ENCODE data around the gene PPP2R3B.
A peak's percentile ranks its signal among the peaks of the same experiment; 100 is the strongest.
"Not testable (repeated sequence)": the region's sequence is repeated elsewhere in the genome, so short reads cannot be mapped to it uniquely, and the experiment has no call there.

Gene PPP2R3B

GRCh38 chrX:404656-405055 is 17.9 kb upstream of the PPP2R3B start:
- no peak for DNase-seq

- DNase-seq: no peak
Observed at GRCh38 chrX:402857-403256, 16.1 kb upstream of the PPP2R3B start.

- no peak for DNase-seq
Observed at GRCh38 chrX:400258-400657, 13.6 kb upstream of the PPP2R3B start.

- DNase-seq: no peak
Observed at GRCh38 chrX:397575-397974, 10.9 kb upstream of the PPP2R3B start.

GRCh38 chrX:394830-395229 is 8.1 kb upstream of the PPP2R3B start:
- DNase-seq: no peak

- no peak for DNase-seq
Observed at GRCh38 chrX:392575-392846, 5.8 kb upstream of the PPP2R3B start.

DNA sequence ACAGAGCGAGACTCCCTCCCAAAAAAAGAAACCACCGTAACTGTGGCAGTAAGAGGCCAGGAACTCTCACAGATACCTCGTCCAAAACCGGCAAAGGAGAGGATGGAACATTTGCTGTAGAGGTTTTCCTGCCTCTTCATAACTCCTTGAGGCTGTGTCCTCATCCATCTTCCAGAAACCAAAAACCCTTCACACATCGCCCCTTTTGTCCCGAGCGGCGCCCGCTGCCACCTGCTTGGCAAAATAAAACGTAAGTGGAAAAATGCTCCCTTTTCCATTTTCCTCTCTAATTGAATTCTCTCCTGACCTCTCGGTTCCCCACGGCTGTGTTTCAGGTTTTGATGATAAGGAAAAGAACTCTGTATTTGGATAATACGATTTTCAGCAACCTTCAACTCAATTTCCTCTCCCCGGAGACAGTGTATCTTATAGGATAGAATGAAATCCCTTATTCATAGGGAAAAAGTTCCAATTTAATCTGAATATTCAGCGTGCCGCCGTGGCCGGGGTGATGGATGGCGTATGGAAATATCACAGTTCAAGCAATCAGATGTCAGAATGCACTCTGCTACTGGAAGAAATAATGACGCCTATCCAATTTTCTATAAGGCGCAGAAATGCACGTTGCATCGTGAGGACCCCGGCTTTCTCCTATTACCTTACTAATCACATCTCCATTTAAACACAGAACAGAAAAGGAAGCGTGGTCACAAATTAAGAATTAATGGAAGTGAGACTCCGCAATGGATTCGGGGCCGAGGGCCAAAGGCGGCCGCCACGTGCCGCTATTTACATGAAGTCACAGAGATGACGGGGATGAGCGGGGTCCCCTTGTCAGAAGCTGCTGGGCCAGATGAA is 5.2 kb upstream of the PPP2R3B start:
- DNase-seq: no peak

- no peak for DNase-seq
Observed at GRCh38 chrX:390459-390858, 3.8 kb upstream of the PPP2R3B start.

DNA sequence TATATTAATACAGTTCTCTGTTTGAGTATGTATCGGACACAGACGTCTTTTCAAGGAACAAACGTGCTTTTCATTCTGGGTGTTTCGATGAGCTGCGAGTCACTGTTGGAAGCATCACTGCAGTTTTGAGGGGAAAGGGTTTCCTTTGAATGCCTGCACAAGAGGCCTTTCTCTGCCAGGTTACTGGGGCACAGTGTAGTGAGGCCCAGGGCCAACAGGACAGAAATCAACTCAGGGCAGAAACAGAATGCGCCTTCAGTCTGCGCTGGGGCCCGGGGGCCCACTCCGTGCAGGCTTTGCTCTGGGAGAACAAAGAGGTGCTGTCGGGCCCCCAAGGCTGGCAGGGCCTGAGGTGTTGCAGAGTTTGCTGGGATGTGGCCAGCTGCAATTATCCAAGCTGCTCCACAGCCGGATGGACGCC is 2.3 kb upstream of the PPP2R3B start:
- DNase-seq: no peak

- DNase-seq: no peak
Observed at GRCh38 chrX:387729-388128, 1.0 kb upstream of the PPP2R3B start.

GRCh38 chrX:386239-386767 is 404 bp downstream of the PPP2R3B start:
- DNase-seq: no peak

GRCh38 chrX:385736-386135 is 971 bp downstream of the PPP2R3B start:
- not testable (repeated sequence) for DNase-seq

GRCh38 chrX:384861-385260 is 1.8 kb downstream of the PPP2R3B start:
- no peak for DNase-seq

- DNase-seq: peak; percentile 22
Observed at GRCh38 chrX:378443-378842, 8.3 kb downstream of the PPP2R3B start.

DNA sequence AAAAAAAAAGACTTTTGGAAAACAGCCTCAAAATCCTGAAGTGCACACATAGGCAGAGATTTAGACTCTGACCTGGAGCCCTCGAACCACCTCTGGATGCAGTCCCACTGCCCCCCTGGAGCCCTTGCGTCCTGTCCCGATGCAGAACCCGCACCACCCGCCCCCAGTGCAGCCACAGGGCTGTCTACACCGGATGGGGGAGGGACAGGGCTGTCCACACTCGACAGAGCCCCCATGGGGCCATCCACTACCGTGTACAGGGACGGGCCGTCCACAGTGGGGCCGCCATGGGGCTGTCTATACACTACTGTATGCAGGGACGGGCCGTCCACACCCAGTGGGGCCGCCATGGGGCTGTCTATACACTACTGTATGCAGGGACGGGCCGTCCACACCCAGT is 10.5 kb downstream of the PPP2R3B start:
- not testable (repeated sequence) for DNase-seq

DNA sequence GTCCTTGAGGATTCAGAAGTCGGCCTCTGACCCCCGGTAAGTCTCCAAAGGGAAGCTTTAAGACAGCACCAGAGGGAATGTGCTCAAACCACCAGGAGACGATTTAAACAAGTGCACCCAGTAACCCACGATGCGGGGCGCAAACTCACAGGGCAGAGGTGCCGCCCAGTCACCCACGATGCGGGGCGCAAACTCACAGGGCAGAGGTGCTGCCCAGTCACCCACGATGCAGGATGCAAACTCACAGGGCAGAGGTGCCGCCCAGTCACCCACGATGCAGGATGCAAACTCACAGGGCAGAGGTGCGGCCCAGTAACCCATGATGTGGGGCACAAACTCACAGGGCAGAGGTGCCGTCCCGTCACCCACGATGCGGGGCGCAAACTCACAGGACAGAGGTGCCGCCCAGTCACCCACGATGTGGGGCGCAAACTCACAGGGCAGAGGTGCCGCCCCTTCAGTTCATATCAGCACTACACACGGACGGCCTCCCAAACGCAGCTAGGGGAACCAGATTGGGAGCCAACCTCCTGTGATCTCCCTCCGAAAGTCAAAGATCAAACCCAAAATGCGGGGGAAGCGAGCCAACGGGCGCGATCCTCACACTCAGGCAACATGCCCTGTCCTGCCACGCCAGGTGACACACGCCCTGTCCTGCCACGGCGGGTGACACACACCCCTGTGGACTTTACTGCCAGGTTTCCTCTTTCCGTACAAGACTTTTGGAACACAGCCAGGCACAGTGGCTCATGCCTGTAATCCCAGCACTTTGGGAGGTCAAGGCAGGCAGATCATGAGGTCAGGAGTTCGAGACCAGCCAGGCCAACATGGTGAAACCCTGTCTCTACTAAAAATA is 11.3 kb downstream of the PPP2R3B start:
- no peak for DNase-seq

DNA sequence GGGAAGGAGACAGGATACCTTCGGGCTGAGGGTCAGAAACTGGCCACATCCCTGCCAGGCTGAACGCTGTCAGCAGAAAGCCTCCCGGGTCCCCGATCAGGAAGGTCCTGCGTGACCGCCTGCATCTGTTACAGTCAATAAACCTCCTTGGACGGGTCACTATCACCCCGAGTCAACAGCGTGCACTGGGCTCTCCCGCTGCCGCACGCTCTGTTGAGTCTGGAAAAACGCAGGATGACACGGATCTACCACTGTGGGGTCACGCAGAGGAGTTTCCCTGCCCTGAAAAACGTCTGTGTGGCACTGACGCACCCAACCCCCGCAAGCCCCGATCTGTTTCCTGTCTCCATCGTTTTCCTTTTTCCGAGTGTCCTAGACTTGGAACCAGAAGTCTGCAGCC is 12.1 kb downstream of the PPP2R3B start:
- no peak for DNase-seq

DNA sequence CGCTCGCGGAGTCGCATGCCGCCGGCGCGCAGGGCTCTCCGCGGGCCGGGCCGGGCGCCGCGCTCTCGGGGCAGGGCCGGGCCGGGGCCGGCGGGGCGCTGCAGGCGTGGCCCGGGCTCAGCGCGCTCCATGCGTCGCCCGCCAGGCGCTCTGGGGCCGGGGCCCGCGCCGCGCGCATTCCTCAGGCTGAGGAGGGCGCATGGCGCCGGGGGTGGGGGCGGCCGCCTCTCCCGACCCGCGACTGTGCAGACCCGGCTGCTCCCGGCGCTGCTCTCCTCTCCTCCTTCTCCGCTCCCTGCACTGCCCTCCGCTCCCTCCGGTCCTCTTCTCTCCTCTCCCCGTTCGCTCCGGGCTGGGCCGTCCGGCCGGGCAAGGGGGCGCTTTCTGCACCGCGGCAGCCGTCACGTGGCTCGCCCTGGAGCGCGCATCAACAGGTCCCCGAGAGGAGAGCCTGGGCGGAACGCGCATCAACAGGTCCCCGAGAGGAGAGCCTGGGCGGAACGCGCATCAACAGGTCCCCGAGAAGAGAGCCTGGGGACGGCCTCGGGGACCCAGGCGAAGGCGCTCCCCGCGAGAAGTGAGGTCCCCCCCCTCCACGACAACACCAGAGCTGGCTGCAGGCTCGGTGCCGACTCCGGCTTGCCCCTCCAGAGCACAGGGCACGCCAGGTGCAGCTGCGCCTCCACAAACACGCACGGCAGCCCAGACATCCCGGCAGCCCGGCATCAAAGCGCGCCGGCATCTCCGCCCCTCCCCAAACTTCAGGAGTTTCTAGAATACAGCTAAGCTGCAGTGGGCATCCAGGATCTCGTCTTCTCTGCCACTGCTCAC is 12.9 kb downstream of the PPP2R3B start:
- DNase-seq: peak; percentile 24

DNA sequence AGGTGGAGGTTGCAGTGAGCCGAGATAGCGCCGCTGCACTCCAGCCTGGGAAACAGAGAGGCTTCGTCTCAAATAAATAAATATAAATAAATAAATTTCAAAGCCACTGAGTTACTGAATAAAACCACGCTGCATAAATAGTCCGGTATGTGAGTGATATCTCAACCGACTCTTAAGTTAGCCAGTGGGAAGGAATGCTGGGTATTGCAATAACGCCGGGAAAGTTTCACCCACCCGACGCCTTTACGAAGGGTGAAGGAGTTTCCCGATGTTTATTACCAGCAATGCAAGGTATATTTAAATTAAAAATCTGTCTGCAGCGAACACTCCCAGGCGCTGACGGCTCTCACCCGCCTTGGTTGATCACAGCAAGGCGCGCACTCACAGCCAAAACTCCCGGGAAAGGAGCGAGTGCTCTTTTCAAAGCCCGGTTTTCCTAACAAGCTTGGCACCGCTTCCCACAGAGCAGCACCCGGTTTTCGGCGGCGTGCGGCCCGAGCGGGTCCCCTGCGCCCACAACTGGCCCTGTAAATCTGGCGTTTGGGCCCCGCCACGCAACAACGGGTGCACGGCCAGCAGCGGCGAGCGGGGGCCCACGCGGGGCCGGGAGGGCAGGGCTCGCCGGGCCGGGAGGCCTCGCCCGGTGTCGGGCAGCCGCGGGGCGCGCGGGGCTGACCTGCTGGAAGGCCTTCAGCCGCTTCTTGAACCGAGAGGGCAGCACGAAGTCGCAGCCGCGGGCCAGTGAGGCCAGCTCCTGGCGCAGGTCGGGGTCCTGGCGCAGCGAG is 13.7 kb downstream of the PPP2R3B start:
- no peak for DNase-seq

DNA sequence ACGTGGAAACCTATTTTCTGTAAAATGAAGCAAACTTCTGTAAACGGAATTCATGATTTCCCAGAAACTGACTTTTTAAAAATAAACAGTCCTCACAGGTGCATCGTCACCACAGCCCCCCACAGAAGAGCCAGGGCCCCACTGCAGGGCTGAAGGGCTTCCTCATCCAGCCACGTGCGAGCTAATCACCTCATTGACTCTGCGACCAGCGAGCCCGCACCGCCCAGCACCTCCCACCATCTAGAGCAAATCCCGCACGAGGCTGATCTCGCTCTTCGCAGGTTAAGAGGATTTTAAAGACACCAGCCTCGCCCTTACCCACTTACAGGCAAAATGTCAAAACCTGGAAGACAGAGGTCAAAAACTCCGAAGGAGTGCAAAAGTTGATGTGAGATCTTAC is 14.8 kb downstream of the PPP2R3B start:
- no peak for DNase-seq

GRCh38 chrX:370963-371745 is 15.6 kb downstream of the PPP2R3B start:
- DNase-seq: no peak

Data from CD4-positive, alpha-beta T cell treated with Interleukin-6 for 4 hours (primary cell).